ENCODE data around the gene CYSLTR2. TPM values are rescaled to one million over a fixed set of nuclear protein-coding genes. Genes with fewer than 3 reads are reported as not detected.

CYSLTR2 gene
- total and polyA plus RNA-seq, 2 donors from 2014 or later = 1.2 to 1.4 TPM

DNA sequence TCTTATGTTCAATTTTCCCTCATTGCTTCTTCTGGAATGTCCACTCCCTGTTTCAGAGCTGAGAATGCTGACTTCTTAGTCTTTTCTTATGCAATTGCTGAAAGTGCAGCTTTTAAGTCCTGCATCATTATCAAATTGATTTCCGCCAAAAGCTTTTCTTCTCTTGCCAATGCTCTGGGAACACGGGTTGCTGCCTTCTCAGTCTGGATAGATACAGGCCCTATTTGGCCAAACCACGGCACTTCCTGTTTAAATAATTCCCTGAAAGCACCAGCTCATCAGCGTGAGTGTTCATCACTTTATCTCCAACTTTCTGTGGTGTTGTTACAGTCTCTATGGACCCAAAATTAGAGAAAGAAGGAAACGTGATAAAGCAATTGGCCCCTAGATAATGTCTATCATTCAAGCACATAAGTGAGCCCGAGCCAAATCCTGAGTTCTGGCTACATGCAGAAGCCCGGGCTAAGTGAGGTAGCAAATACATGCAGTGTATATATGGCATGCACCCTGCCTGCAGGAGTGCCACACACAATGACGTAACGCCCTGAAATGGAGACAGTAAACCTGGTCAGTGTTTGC is 85.7 kb downstream of the CYSLTR2 start:
- DNase-seq (no peak), FAIRE-seq (no peak)
- Histone ChIP-seq H3K27me3 (ENCODE audit: control insufficient read depth, insufficient read depth, low read length) (no peaks in the 10 kb centered on the region), H3K9me3 (ENCODE audit: control insufficient read depth in 2 of 3, insufficient read depth in 1 of 3, low read length in 3 of 3) (no peaks in the 10 kb centered on the region), H3K9ac (ENCODE audit: low read length in 3 of 3) (no peak overlapping the region), H3K4me3 (ENCODE audit: low read length in 3 of 3) (no peak overlapping the region), H3K36me3 (ENCODE audit: control insufficient read depth in 2 of 3, insufficient read depth in 3 of 3, low read length in 3 of 3) (no peaks in the 10 kb centered on the region), H3K4me1 (ENCODE audit: control insufficient read depth in 2 of 3, insufficient read depth in 2 of 3, low read depth in 1 of 3, low read length in 3 of 3) (no peaks in the 10 kb centered on the region), H3K27ac (ENCODE audit: low read depth in 2 of 2, low read length in 2 of 2) (no peak overlapping the region)
- TF ChIP-seq, protein P1, sequence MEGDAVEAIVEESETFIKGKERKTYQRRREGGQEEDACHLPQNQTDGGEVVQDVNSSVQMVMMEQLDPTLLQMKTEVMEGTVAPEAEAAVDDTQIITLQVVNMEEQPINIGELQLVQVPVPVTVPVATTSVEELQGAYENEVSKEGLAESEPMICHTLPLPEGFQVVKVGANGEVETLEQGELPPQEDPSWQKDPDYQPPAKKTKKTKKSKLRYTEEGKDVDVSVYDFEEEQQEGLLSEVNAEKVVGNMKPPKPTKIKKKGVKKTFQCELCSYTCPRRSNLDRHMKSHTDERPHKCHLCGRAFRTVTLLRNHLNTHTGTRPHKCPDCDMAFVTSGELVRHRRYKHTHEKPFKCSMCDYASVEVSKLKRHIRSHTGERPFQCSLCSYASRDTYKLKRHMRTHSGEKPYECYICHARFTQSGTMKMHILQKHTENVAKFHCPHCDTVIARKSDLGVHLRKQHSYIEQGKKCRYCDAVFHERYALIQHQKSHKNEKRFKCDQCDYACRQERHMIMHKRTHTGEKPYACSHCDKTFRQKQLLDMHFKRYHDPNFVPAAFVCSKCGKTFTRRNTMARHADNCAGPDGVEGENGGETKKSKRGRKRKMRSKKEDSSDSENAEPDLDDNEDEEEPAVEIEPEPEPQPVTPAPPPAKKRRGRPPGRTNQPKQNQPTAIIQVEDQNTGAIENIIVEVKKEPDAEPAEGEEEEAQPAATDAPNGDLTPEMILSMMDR (IDR thresholded peaks at IDR 0.05; ENCODE audit: borderline replicate concordance, extremely low read depth, insufficient read depth) = no peak
- intact Hi-C loops (cut with DNase I) = no loop called here

DNA sequence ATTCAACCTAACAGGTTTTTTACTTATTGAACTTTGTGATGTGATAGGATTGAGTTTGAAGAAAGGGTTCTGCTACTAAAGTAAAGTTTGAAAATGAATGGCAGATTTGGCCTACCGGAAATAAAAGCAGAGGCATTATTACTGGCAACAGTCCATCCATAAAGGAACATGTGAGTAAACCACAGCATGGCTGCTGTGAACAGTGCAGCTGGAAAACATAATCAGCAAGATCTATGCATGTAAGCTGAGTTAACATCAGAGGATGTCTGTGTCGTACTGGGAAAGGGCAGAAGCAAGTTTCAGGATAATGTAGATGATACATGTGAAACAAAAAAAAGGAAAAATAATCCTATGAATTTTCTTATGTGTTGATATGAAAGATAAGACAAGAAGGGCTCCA is 87.6 kb downstream of the CYSLTR2 start:
- no peaks in the 10 kb centered on the region for H3K27me3 ChIP-seq (ENCODE audit: control insufficient read depth, insufficient read depth, low read length)
- H3K27ac ChIP-seq (ENCODE audit: low read depth in 2 of 2, low read length in 2 of 2) = no peak overlapping the region
- no peaks in the 10 kb centered on the region for H3K36me3 ChIP-seq (ENCODE audit: control insufficient read depth in 2 of 3, insufficient read depth in 3 of 3, low read length in 3 of 3)
- no peak overlapping the region for H3K9ac ChIP-seq (ENCODE audit: low read length in 3 of 3)
- H3K4me1 ChIP-seq (ENCODE audit: control insufficient read depth in 2 of 3, insufficient read depth in 2 of 3, low read depth in 1 of 3, low read length in 3 of 3) = no peaks in the 10 kb centered on the region
- no peak for FAIRE-seq
- intact Hi-C loops (cut with DNase I) = no loop called here
- no peak for DNase-seq
- TF ChIP-seq, protein P1 (IDR thresholded peaks at IDR 0.05; ENCODE audit: borderline replicate concordance, extremely low read depth, insufficient read depth) = no peak
- no peaks in the 10 kb centered on the region for H3K9me3 ChIP-seq (ENCODE audit: control insufficient read depth in 2 of 3, insufficient read depth in 1 of 3, low read length in 3 of 3)
- H3K4me3 ChIP-seq (ENCODE audit: low read length in 3 of 3) = no peak overlapping the region

DNA sequence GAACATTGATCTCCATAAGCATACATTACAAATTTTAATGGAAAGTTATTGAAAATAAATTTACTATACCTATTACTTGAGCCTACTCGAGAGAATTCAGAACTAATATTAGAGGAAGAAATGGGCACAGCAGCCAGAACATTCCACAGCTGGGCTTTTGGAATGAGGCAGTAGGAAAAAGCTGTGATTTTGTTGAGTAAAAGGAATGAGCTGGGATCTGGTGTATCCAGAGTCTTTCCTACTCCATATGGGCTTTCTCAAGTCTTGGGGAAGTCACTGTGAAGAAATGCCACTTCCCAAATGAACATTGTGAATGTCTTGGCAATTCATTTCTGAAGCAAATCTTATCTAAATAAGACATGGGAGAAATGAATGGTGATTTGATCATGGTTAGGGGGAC is 93.1 kb downstream of the CYSLTR2 start:
- no peaks in the 10 kb centered on the region for H3K27me3 ChIP-seq (ENCODE audit: control insufficient read depth, insufficient read depth, low read length)
- TF ChIP-seq, protein P1 (IDR thresholded peaks at IDR 0.05; ENCODE audit: borderline replicate concordance, extremely low read depth, insufficient read depth) = no peak
- H3K4me3 ChIP-seq (ENCODE audit: low read length in 3 of 3) = no peak overlapping the region
- H3K4me1 ChIP-seq (ENCODE audit: control insufficient read depth in 2 of 3, insufficient read depth in 2 of 3, low read depth in 1 of 3, low read length in 3 of 3) = no peaks in the 10 kb centered on the region
- FAIRE-seq = no peak
- H3K9ac ChIP-seq (ENCODE audit: low read length in 3 of 3) = no peak overlapping the region
- no peak overlapping the region for H3K27ac ChIP-seq (ENCODE audit: low read depth in 2 of 2, low read length in 2 of 2)
- no peaks in the 10 kb centered on the region for H3K36me3 ChIP-seq (ENCODE audit: control insufficient read depth in 2 of 3, insufficient read depth in 3 of 3, low read length in 3 of 3)
- DNase-seq = no peak
- intact Hi-C loops (cut with DNase I) = no loop called here
- no peaks in the 10 kb centered on the region for H3K9me3 ChIP-seq (ENCODE audit: control insufficient read depth in 2 of 3, insufficient read depth in 1 of 3, low read length in 3 of 3)

DNA sequence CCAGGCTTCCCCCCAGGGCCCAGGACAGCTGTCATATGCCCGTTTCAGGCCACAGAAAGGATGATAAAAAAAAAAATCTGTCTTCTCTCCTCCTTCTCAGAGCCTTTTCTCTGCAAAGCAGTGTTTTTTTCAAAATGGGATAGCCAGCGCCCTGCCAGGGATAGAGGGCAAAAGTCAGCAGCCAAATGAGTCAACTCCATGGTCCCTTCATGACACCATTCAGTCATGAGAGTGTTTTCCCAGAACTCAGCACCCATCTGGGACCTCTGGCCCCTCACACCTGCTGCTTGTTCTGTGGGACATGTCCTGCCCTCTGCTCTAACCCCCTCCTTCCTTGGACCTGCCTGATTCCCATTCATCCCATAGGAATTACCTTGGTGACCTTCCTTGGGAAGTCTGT is 95.0 kb downstream of the CYSLTR2 start:
- TF ChIP-seq, protein P1 (IDR thresholded peaks at IDR 0.05; ENCODE audit: borderline replicate concordance, extremely low read depth, insufficient read depth) = no peak
- Histone ChIP-seq H3K9me3 (ENCODE audit: control insufficient read depth in 2 of 3, insufficient read depth in 1 of 3, low read length in 3 of 3) (no peaks in the 10 kb centered on the region), H3K36me3 (ENCODE audit: control insufficient read depth in 2 of 3, insufficient read depth in 3 of 3, low read length in 3 of 3) (no peaks in the 10 kb centered on the region), H3K4me1 (ENCODE audit: control insufficient read depth in 2 of 3, insufficient read depth in 2 of 3, low read depth in 1 of 3, low read length in 3 of 3) (no peaks in the 10 kb centered on the region), H3K27me3 (ENCODE audit: control insufficient read depth, insufficient read depth, low read length) (no peaks in the 10 kb centered on the region), H3K4me3 (ENCODE audit: low read length in 3 of 3) (no peak overlapping the region), H3K27ac (ENCODE audit: low read depth in 2 of 2, low read length in 2 of 2) (no peak overlapping the region), H3K9ac (ENCODE audit: low read length in 3 of 3) (no peak overlapping the region)
- no peak for FAIRE-seq
- DNase-seq = no peak
- intact Hi-C loops (cut with DNase I) = no loop called here

Measured in kidney (tissue), 14 donors.